Left lung (tissue), 10 donors: ENCODE measurements around the gene HIVEP3. TPM values are rescaled to one million over a fixed set of nuclear protein-coding genes. Genes with fewer than 3 reads are reported as not detected.

Source experiments
- ATAC-seq: fragments of 200-7000 bp; cut with Tn5 transposase; one replicate; pipeline ENCODE4 v1.9.1; 2020; ENCODE audit warnings: moderate library complexity
- DNase-seq, 4 donors: peaks; one replicate each; pipeline ENCODE4 v3.0.0-alpha.2; 2013 to 2020
- H3K27ac ChIP-seq, 2 donors: fragments of 200-600 bp; sonication (generic) in 1 of 2; one replicate each; pipeline versions ENCODE4 v1.5.0 to v1.8.0; 2020 to 2021
- H3K27me3 ChIP-seq, 2 donors: fragments of 200-600 bp; sonication (generic) in 1 of 2; one replicate each; pipeline versions ENCODE4 v1.5.0 to v1.8.0; 2020 to 2021
- H3K36me3 ChIP-seq, 2 donors: fragments of 200-600 bp; sonication (generic) in 1 of 2; one replicate each; pipeline versions ENCODE4 v1.5.0 to v1.8.0; 2020 to 2021
- H3K4me1 ChIP-seq, 2 donors: fragments of 200-600 bp; one replicate each; pipeline ENCODE4 v1.8.0; 2021
- H3K4me3 ChIP-seq, 2 donors: fragments of 200-600 bp; sonication (generic) in 1 of 2; one replicate each; pipeline versions ENCODE4 v1.5.0 to v1.8.0; 2020 to 2021; ENCODE audit warnings: mild to moderate bottlenecking in 1 of 2
- H3K9me3 ChIP-seq, 2 donors: fragments of 200-600 bp; sonication (generic) in 1 of 2; one replicate each; pipeline versions ENCODE4 v1.5.0 to v1.8.0; 2020 to 2021
- CTCF ChIP-seq, 2 donors: fragments of 200-600 bp; sonication (generic) in 1 of 2; IDR thresholded peaks; one replicate each; pipeline versions ENCODE4 v1.5.0 to v1.8.0; 2021; ENCODE audit warnings: antibody characterized with exemption in 2 of 2
- intact Hi-C, 2 donors: fragments of 100-400 bp; cut with DNase I; formaldehyde crosslinking; loops; one replicate each; pipeline versions ENCODE4 v1.11.2 to v1.14.2; 2022
- polyA plus RNA-seq, 6 donors: library from polyadenylated mRNA; unstranded; fragments of 120-200 nt; gene quantifications; one replicate each; pipeline ENCODE4 v1.2.1, GENCODE V29; 2013; ENCODE audit not compliant: insufficient read length in 6 of 6
- total RNA-seq, 2 donors: library from RNA; stranded (reverse); fragmentation: NEBNext Ultra II Directional; extraction: Animal tissue kit (Norgen Biotek cat#: 25700); gene quantifications; one replicate each; pipeline ENCODE4 v1.2.1, GENCODE V29; 2021
- donor health status: DM: no; HTN: yes; CAD: no.
- donor health status: DM: no; HTN: no; CAD: no.

The HIVEP3 gene
- total and polyA plus RNA-seq, 8 donors: 6.0 to 15.6 (median 7.4) TPM

GRCh38 chr1:41878911-41879310 is 39.8 kb downstream of the HIVEP3 start:
- Histone ChIP-seq H3K27ac (no peak overlapping the region), H3K4me3 (no peak overlapping the region), H3K27me3 (no peaks in the 10 kb centered on the region), H3K36me3 (no peaks in the 10 kb centered on the region), H3K4me1 (peaks cover 5 to 9% of the 10 kb centered on the region in 2 donors), H3K9me3 (no peaks in the 10 kb centered on the region)
- TF ChIP-seq CTCF (IDR thresholded peaks at IDR 0.05): no peak
- ATAC-seq: no peak
- intact Hi-C loops: no loop called here
- DNase-seq: no peak

- Histone ChIP-seq H3K27me3 (no peaks in the 10 kb centered on the region), H3K4me1 (peaks cover 5 to 9% of the 10 kb centered on the region in 2 donors), H3K36me3 (no peaks in the 10 kb centered on the region), H3K9me3 (no peaks in the 10 kb centered on the region), H3K4me3 (no peak overlapping the region), H3K27ac (no peak overlapping the region)
- no peak for TF ChIP-seq CTCF (IDR thresholded peaks at IDR 0.05)
- no peak for DNase-seq
- no peak for ATAC-seq
- intact Hi-C loops: no loop called here
These were observed 40.2 kb downstream of the HIVEP3 start for GRCh38 chr1:41878495-41878894.

- H3K27me3 ChIP-seq: no peaks in the 10 kb centered on the region
- DNase-seq: no peak
- no peak overlapping the region for H3K4me3 ChIP-seq
- H3K36me3 ChIP-seq: no peaks in the 10 kb centered on the region
- H3K27ac ChIP-seq: peak overlapping the region in 1 of 2 donors; percentile 8
- intact Hi-C loops: no loop called here
- H3K9me3 ChIP-seq: no peaks in the 10 kb centered on the region
- ATAC-seq: peak; percentile 51
- peaks cover 5 to 9% of the 10 kb centered on the region in 2 donors for H3K4me1 ChIP-seq
- TF ChIP-seq CTCF (IDR thresholded peaks at IDR 0.05): no peak
These were observed 41.9 kb downstream of the HIVEP3 start for GRCh38 chr1:41876576-41877445.

- Histone ChIP-seq H3K27ac (no peak overlapping the region), H3K9me3 (no peaks in the 10 kb centered on the region), H3K27me3 (no peaks in the 10 kb centered on the region), H3K4me3 (no peak overlapping the region), H3K36me3 (no peaks in the 10 kb centered on the region), H3K4me1 (peaks cover 5 to 9% of the 10 kb centered on the region in 2 donors)
- intact Hi-C loops: no loop called here
- TF ChIP-seq CTCF (IDR thresholded peaks at IDR 0.05): no peak
- DNase-seq (no peak), ATAC-seq (peak; percentile 17)
These were observed 43.2 kb downstream of the HIVEP3 start for GRCh38 chr1:41875487-41875886.

- no peaks in the 10 kb centered on the region for H3K27me3 ChIP-seq
- H3K36me3 ChIP-seq: no peaks in the 10 kb centered on the region
- TF ChIP-seq CTCF (IDR thresholded peaks at IDR 0.05): no peak
- intact Hi-C loops: no loop called here
- H3K4me3 ChIP-seq: no peak overlapping the region
- ATAC-seq (peak; percentile 26), DNase-seq (no peak)
- H3K9me3 ChIP-seq: no peaks in the 10 kb centered on the region
- no peak overlapping the region for H3K27ac ChIP-seq
- H3K4me1 ChIP-seq: peaks cover 9 to 10% of the 10 kb centered on the region in 2 donors
These were observed 43.8 kb downstream of the HIVEP3 start for GRCh38 chr1:41874903-41875411.
